SW 1271 (cell line): Measurements from ENCODE around the gene PRLH.

Experiments
- DNase-seq, 2 experiments: peaks; one replicate each; lab custom pipeline; 2025; lab: John Stamatoyannopoulos, UW

PRLH gene, protein sequence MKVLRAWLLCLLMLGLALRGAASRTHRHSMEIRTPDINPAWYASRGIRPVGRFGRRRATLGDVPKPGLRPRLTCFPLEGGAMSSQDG

GRCh38 chr2:237566401-237567235 lies at the start of gene PRLH:
Gene PRLH (plus strand): TSS chr2:237566574. CDS start chr2:237566574, 0 bp downstream.
- DNase-seq: no peak

- DNase-seq: no peak
Measured at GRCh38 chr2:237517163-237517562, 49.2 kb upstream of the PRLH start.

- DNase-seq: no peak
Measured at GRCh38 chr2:237517990-237518389, 48.4 kb upstream of the PRLH start.

DNA sequence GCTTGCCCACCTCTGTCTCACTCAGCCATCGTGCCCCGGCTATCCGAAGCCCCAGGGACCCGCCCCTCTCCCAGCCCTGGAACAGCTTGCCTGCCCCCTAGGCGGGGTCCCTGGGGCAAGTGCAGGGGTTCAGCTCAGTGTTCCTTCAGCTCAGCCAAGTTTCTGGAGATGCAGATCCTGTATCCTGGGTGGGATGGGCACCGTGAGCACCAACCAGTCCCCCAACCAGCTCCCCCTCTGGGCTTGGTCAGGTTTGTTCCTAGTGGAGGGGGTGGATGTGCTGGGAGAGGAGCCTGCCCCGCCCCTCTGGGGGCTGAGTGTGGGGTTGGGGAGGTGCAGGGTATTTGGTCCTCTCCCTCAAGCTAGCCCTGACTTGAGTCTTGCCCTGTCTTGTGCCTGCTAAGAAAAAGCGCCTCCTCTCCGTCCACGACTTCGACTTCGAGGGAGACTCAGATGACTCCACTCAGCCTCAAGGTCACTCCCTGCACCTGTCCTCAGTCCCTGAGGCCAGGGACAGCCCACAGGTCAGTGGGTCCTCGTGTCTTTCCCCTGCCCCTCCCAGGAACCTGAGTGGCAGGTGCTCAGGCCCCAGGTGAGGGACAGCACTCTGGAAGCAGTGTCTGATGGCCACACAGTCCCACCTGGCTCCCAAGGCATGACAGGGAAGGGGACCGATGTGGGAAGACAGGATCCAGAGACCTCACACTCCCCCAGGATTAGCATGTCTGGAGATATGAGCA lies 46.7 kb upstream of the PRLH start:
- no peak for DNase-seq

DNA sequence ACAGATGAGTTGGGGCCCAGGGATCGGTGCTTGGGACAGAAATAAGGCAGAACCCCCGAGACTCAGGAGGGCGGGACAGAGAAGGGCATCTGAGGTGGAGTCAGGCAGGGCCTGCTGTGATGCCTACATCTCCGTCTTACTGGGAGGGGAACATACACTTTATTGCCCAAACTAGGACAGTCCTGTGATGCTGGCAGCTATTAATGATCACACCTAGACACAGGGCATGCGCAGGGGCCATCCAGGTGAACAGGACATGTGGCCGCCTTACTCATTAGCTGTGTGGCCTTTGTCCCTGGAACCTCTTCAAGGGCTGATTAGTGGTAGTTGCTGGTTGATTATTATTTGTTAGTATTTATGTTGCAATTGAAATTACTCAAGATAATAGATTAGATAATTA lies 46.1 kb upstream of the PRLH start:
- DNase-seq: no peak

- DNase-seq: no peak
Measured at GRCh38 chr2:237524631-237525030, 41.7 kb upstream of the PRLH start.

- no peak for DNase-seq
Measured at GRCh38 chr2:237525559-237526157, 40.7 kb upstream of the PRLH start.

GRCh38 chr2:237527233-237527632 lies 39.1 kb upstream of the PRLH start:
- no peak for DNase-seq

- no peak for DNase-seq
Measured at GRCh38 chr2:237527766-237528165, 38.6 kb upstream of the PRLH start.

DNA sequence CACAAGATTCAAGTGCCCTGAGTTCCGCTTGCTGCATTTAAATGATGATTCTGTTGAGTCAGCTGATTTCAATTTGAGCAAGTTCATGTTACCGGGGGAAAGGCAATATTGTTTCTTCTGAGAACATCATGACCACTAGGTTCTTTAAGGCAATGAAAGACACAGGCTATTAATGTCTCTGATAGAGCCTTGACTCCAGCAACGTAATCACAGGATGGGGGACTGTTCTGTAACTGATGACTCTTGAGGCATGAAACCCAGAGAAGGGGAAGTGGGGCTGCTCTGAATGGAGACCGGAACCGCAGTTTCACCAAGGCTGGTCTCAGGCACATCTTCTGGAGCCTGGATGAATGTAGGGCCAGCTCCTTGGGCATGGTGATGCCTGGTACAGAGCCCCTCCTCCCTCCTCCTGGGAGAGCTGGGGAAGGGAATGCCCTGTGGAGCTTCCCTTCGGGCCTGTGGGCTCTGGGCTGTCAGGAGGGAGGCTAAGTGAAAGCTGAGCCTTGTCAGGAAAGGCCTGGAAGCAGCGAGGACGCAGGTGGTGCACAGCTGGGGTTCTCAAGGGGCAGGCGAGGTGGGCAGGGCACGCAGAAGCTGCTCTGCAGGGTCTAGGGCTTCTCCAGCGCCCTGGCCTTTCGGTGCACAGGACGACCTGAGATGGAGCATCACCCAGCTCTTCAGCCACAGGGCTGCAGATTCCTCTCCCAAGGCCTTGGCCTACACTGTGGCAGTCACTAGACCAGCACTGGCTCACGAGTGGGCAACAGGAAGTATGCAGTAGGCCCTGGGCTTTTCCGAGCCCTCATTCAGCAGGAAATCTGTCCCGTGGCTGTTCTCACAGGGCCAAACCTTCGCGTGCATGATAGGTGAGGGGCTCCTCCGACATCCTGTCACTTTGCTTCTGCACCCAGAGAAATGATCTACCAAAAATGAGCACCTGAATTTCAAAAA lies 36.6 kb upstream of the PRLH start:
- DNase-seq: no peak

DNA sequence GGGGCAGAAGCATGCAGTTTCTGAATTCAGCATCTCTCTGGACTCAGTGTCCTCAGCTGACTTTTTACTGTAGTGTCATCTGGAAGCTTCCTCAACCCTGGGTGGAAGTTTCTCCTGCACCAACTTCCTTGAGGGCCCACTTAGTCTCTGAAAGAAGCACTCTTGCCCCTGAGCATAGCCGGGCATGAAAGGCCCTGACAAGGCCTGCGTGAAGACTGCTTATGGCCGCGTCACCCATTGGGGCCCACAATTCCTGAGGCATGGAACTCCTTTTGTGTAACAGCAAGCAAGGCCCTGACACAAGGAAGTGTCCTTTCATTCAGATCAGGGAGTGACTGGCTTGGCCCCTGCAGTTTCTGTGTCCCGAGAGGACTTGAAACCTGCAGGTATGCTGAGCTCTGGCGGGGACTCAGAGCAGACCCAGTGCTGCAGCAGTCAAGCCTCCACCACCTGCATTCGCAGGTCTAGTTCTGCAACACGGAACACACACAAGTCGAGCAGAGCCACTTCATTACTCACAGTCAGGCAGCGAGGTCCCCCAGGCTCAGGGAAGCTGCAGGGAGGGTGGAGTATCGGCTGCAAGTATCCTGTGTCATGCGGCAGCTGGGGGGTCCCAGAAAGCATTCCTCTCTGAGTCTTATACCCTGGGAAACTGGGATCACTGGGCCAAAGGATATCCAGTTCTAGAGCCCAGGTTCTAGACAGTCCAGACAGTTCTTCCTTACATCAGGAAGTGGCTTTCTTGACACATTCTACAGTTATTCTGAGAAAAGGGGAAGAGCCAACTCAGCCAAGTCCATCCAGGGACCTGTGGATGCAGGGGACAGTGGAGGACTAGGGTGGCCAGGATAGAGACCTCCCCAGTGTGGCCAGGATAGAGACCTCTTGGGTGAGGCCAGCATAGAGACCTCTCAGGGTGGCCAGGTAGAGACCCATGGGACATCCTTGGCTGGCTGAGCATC lies 35.6 kb upstream of the PRLH start:
- DNase-seq: no peak

GRCh38 chr2:237532160-237532559 lies 34.2 kb upstream of the PRLH start:
- no peak for DNase-seq

DNA sequence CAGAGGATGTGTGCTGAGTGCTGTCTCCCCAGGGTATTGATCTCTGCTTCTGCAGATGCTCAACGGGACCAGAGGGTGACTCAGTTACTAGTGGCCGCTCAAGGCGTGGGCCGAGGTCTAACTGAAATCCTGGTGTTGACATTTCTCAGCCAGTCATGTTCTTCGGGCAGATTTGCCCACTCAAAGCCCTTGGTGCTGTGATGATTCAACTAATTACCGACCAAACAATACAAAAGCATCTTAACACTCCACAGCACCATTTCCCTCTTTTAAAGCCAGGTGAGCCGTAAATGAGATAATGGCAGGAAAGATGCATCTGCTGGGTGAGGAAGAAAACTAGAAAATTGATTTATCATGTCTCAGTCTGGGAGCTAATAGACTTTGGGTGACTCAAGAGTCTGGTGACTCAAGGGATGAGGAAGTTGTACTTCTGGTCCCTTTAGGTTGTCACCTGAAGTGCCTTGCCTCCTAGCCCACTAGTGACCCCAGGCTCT lies 32.7 kb upstream of the PRLH start:
- no peak for DNase-seq

GRCh38 chr2:237534380-237534779 lies 32.0 kb upstream of the PRLH start:
- DNase-seq: no peak

GRCh38 chr2:237535385-237536082 lies 30.8 kb upstream of the PRLH start:
- no peak for DNase-seq

DNA sequence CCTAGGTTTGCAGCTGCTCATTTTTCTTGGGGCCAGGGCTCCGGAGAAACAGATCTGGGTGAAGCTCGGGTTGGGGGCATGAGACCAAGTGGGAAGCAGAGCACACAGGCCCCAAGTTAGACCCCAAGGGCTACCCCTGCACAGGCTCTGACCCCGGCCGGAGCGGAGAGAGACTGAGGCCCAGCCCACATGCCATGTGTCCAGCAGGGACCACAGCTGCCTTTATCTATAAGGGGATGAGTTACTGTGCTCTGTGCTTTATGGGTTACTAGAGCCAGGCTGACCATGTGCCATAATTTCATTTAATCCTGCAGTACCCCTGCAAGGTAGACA lies 30.3 kb upstream of the PRLH start:
- no peak for DNase-seq

- DNase-seq: no peak
Measured at GRCh38 chr2:237536617-237537016, 29.8 kb upstream of the PRLH start.

- DNase-seq: no peak
Measured at GRCh38 chr2:237538001-237538720, 28.2 kb upstream of the PRLH start.

DNA sequence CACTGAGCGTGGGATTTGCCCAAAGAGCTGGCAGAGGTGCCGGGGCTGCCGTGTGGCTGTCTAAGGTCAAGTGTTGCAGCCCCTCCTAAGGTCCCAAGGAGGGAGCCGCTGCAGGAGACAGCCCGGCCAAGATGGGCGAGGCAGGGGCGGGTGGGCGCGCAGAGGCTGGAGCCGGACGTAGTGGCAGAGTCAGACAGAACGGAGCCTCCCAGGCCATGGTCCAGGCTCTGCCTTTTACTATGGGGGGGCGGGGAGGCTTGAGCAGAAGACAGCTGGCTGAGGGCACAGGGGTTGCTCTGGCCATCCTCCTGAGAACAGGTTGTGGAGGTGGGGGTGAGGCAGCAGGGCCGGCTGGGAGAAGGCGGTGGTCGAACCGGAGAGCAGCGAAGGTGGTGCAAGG lies 27.5 kb upstream of the PRLH start:
- DNase-seq: no peak
